Measurements from ENCODE around the gene WDR88. TPM values are rescaled to one million over a fixed set of nuclear protein-coding genes. Genes with fewer than 3 reads are reported as not detected.

WDR88 gene
- total and polyA plus RNA-seq, 2 of the 4 experiments (the other 2 are of a cell fraction), result not detected

DNA sequence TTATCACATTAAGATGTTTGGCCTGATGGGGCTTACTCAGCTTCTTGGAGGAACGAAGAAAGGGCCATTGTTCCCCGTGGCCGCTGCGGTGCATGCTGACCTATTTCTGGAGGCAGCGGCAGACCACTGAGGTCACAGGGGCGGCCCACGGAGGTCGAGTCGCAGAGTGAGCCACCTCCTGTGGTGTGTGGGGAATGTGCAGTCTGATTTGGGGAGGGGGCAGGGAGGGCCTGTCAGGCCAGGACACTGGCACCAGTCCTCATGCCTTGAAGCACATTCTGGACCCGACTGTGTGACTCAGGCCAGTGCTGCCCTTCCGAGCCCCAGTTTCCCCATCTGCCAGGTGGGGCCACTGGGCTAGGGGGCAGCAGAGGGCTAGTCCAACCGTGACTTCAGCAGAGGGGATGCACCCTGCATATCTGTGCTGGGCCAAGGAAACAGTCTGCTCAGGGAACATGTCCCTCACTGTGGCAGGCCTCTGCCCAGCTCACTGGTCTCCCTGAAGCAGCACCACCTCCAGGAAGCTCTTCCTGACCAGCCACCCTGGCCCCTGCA is 87.4 kb downstream of the WDR88 start:
- no peaks in the 10 kb centered on the region for H3K9me1 ChIP-seq (ENCODE audit: insufficient read depth, low read length)
- peak overlapping the region; percentile 33 for H2AFZ ChIP-seq (replicated peaks; ENCODE audit: low read length, poor library complexity)
- no peak overlapping the region for H2AK9ac ChIP-seq (replicated peaks; ENCODE audit: low read depth, low read length, poor library complexity)
- no peak overlapping the region for H2BK15ac ChIP-seq (ENCODE audit: low read depth, low read length)
- no peak overlapping the region for H3K14ac ChIP-seq (replicated peaks; ENCODE audit: low read depth, low read length)
- DNase-seq, result peak; percentile 39
- ChIA-PET POLR2A (ENCODE audit: unreplicated experiment) (no interaction called here), CTCF (interaction anchor here (0.5 kb wide), 1 partner anchor 122 kb away, joined by 3 read pairs; no protein-coding TSS in a partner anchor)
- TF ChIP-seq, protein P1, sequence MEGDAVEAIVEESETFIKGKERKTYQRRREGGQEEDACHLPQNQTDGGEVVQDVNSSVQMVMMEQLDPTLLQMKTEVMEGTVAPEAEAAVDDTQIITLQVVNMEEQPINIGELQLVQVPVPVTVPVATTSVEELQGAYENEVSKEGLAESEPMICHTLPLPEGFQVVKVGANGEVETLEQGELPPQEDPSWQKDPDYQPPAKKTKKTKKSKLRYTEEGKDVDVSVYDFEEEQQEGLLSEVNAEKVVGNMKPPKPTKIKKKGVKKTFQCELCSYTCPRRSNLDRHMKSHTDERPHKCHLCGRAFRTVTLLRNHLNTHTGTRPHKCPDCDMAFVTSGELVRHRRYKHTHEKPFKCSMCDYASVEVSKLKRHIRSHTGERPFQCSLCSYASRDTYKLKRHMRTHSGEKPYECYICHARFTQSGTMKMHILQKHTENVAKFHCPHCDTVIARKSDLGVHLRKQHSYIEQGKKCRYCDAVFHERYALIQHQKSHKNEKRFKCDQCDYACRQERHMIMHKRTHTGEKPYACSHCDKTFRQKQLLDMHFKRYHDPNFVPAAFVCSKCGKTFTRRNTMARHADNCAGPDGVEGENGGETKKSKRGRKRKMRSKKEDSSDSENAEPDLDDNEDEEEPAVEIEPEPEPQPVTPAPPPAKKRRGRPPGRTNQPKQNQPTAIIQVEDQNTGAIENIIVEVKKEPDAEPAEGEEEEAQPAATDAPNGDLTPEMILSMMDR (conservative IDR thresholded peaks at IDR 0.05; ENCODE audit: low read depth, low read length), result 0 out of 2 replicates have a peak, but pooled peaks have one; percentile 17
- TF ChIP-seq RCOR1 (IDR thresholded peaks at IDR 0.05; ENCODE audit: insufficient replicate concordance, low read length), result no peak
- no TSS peak for BruUV-seq (replicated peaks)
- H3K27ac ChIP-seq (ENCODE audit: insufficient read depth, low read length), result no peak overlapping the region
- intact Hi-C loops (cut with micrococcal nuclease), result no loop called here
- H4K20me1 ChIP-seq (ENCODE audit: insufficient read depth, low read length), result no peaks in the 10 kb centered on the region; the same call in 1 of the 2 replicates
- H2BK5ac ChIP-seq (ENCODE audit: low read depth, low read length, poor library complexity, severe bottlenecking), result no peak overlapping the region
- WGBS, 2 experiments (ENCODE audit: extremely low coverage in 2 of 2, insufficient read length in 1 of 2), result 66% methylated on average over 7 of the region's 12 CpGs; no CpG with 5 or more reads in 1 of the 2 experiments
- dilution Hi-C loops (cut with HindIII; ENCODE audit: low sequenced_read_pairs, unreplicated experiment), result no loop called here
- no peaks in the 10 kb centered on the region for H3K79me1 ChIP-seq (ENCODE audit: low read depth in 1 of 2, low read length in 2 of 2)
- H3K9me3 ChIP-seq (ENCODE audit: control insufficient read depth, insufficient read depth, low read length), result no peaks in the 10 kb centered on the region; the same call in 1 of the 2 replicates
- H3K56ac ChIP-seq (ENCODE audit: extremely low read depth, insufficient read depth, low read length), result no peak overlapping the region
- no peaks in the 10 kb centered on the region for H3K36me3 ChIP-seq (ENCODE audit: control insufficient read depth, insufficient read depth, low read length)
- H2BK120ac ChIP-seq (ENCODE audit: low read depth, low read length), result no peak overlapping the region
- H3K23ac ChIP-seq (ENCODE audit: low read depth, low read length), result no peak overlapping the region
- no peaks in the 10 kb centered on the region for H3K4me1 ChIP-seq (ENCODE audit: control insufficient read depth, insufficient read depth, low read length)
- H3K4me2 ChIP-seq (ENCODE audit: low read depth, low read length), result no peak overlapping the region
- no peak overlapping the region for H4K91ac ChIP-seq (ENCODE audit: insufficient read depth, low read depth, low read length)
- H3K27me3 ChIP-seq (ENCODE audit: control insufficient read depth, insufficient read depth, low read length), result peaks cover 38% of the 10 kb centered on the region
- in situ Hi-C loops (cut with MboI; ENCODE audit: low sequenced_read_pairs), result no loop called here
- no peak overlapping the region for H4K5ac ChIP-seq (ENCODE audit: low read depth, low read length)
- no peak overlapping the region for H3K4ac ChIP-seq (ENCODE audit: low read depth, low read length)
- ATAC-seq (ENCODE audit: low read depth), result no peak; the same call in 1 of the 2 replicates
- no peak overlapping the region for H3K4me3 ChIP-seq (ENCODE audit: insufficient read depth, low read depth, low read length)
- no peak overlapping the region for H2AK5ac ChIP-seq (ENCODE audit: low read depth, low read length)
- no peak overlapping the region for H3K9ac ChIP-seq (ENCODE audit: low read depth, low read length)
- no peak overlapping the region for H3K18ac ChIP-seq (ENCODE audit: low read depth, low read length)
- H4K8ac ChIP-seq (ENCODE audit: low read depth in 2 of 2, low read length in 2 of 2), result no peak overlapping the region
- H2BK20ac ChIP-seq (ENCODE audit: low read depth, low read length), result no peak overlapping the region

All from IMR-90 (cell line).